Lung (tissue), 12 donors: ENCODE data around the gene LRRC8E. TPM values are rescaled to one million over a fixed set of nuclear protein-coding genes. Genes with fewer than 3 reads are reported as not detected.
"Not testable (repeated sequence)": the region's sequence is repeated elsewhere in the genome, so short reads cannot be mapped to it uniquely, and the experiment has no call there.

Experiments
- ATAC-seq: fragments of 200-7000 bp; cut with Tn5 transposase; one replicate; pipeline ENCODE4 v1.9.1; 2020; ENCODE audit warnings: moderate number of reproducible peaks; ENCODE audit not compliant: insufficient read depth, low FRiP score
- DNase-seq, 3 donors: peaks; one replicate each; pipeline ENCODE4 v3.0.0-alpha.2; 2013 to 2017
- H3K27ac ChIP-seq, 2 donors: one replicate each; pipeline ENCODE4 v1.5.1; 2013; ENCODE audit warnings: mild to moderate bottlenecking in 2 of 2, moderate library complexity in 2 of 2, control low read depth in 1 of 2, inconsistent platforms in 1 of 2, low read depth in 1 of 2, low read length in 1 of 2
- H3K27me3 ChIP-seq, 3 donors: one replicate each; pipeline ENCODE4 v1.5.1; 2013; ENCODE audit warnings: low read length in 2 of 3; ENCODE audit not compliant: control insufficient read depth in 3 of 3, insufficient read depth in 3 of 3
- H3K36me3 ChIP-seq, 4 donors: one replicate each; pipeline ENCODE4 v1.5.1; 2013; ENCODE audit warnings: low read length in 4 of 4, mild to moderate bottlenecking in 1 of 4, moderate library complexity in 1 of 4; ENCODE audit not compliant: control insufficient read depth in 4 of 4, insufficient read depth in 4 of 4
- H3K4me1 ChIP-seq, 5 donors: one replicate each; pipeline ENCODE4 v1.5.1; 2013; ENCODE audit warnings: low read length in 5 of 5, mild to moderate bottlenecking in 2 of 5, moderate library complexity in 1 of 5; ENCODE audit not compliant: control insufficient read depth in 5 of 5, insufficient read depth in 5 of 5
- H3K4me3 ChIP-seq: one replicate; pipeline ENCODE4 v1.5.1; 2013; ENCODE audit warnings: mild to moderate bottlenecking, control low read depth, moderate library complexity
- H3K9ac ChIP-seq, 2 donors: one replicate each; pipeline ENCODE4 v1.5.1; 2013; ENCODE audit warnings: low read length in 2 of 2, control low read depth in 1 of 2; ENCODE audit not compliant: insufficient read depth in 1 of 2
- H3K9me3 ChIP-seq, 4 donors: one replicate each; pipeline ENCODE4 v1.5.1; 2013; ENCODE audit warnings: low read length in 3 of 4, mild to moderate bottlenecking in 1 of 4, moderate library complexity in 1 of 4; ENCODE audit not compliant: control insufficient read depth in 4 of 4, insufficient read depth in 3 of 4
- CTCF ChIP-seq: IDR thresholded peaks from 2 replicates; pipeline ENCODE4 v1.5.1; 2012; ENCODE audit warnings: mild to moderate bottlenecking; ENCODE audit errors: control extremely low read depth, extremely low read depth
- WGBS, 2 donors: extraction: QIAGEN DNeasy Blood & Tissue Kit; methylation state at CpG; one replicate each; pipeline ENCODE4 v1.1.7; 2013; 5-methylcytosine and 5-hydroxymethylcytosine counted together
- polyA plus RNA-seq, 2 donors: library from polyadenylated mRNA; stranded (reverse); fragments of 200-250 nt; gene quantifications; one replicate each; pipeline ENCODE4 v1.2.1, GENCODE V29; 2013
- total RNA-seq, 2 donors: library from RNA; depleted of rRNA in 1 of 2; stranded (reverse); fragments of >200 nt in 1 of 2; gene quantifications; one replicate each; pipeline ENCODE4 v1.2.1, GENCODE V29; 2014 to 2021
- donor health status: control.
- donor health status: control.
- donor health status: Bipolar disorder and iron deficiency.
- donor health status: healthy.
- donor health status: DM: yes; HTN: yes; CAD: no.

LRRC8E gene
- total and polyA plus RNA-seq, 4 donors, result 3.7 to 8.6 (median 5.3) TPM

- Histone ChIP-seq H3K9ac (no peak overlapping the region), H3K9me3 (peaks cover 0 to 12% (median 0%) of the 10 kb centered on the region in 4 donors), H3K36me3 (peaks cover 0 to 18% (median 3%) of the 10 kb centered on the region in 4 donors), H3K4me1 (peaks cover 0 to 30% (median 7%) of the 10 kb centered on the region in 5 donors), H3K27ac (no peak overlapping the region), H3K27me3 (peaks cover 0 to 44% (median 28%) of the 10 kb centered on the region in 3 donors), H3K4me3 (no peak overlapping the region)
- DNase-seq (peak in 1 of 3 donors; percentile 30), ATAC-seq (no peak)
- 1% methylated on average over 79 to 104 of the region's 104 CpGs for WGBS, 2 donors
- TF ChIP-seq CTCF, result no peak
These were observed 28.0 kb downstream of the LRRC8E start for GRCh38 chr19:7916103-7916954.

- peaks cover 0 to 33% (median 12%) of the 10 kb centered on the region in 5 donors for H3K4me1 ChIP-seq
- DNase-seq, result no peak
- H3K4me3 ChIP-seq, result no peak overlapping the region
- H3K27me3 ChIP-seq, result peaks cover 0 to 44% (median 28%) of the 10 kb centered on the region in 3 donors
- H3K36me3 ChIP-seq, result peaks cover 2 to 13% (median 4%) of the 10 kb centered on the region in 4 donors
- peak overlapping the region in 1 of 2 donors; percentile 47 for H3K27ac ChIP-seq
- no peak for ATAC-seq
- H3K9me3 ChIP-seq, result peaks cover 0 to 12% (median 0%) of the 10 kb centered on the region in 4 donors
- no peak overlapping the region for H3K9ac ChIP-seq
- 7 to 8% methylated on average over 12 of the region's 12 CpGs for WGBS, 2 donors
- TF ChIP-seq CTCF, result no peak
These were observed 28.6 kb downstream of the LRRC8E start for GRCh38 chr19:7916955-7917266.

- H3K27ac ChIP-seq, result peak overlapping the region in 1 of 2 donors; percentile 47
- no peak for ATAC-seq
- peaks cover 0 to 9% (median 0%) of the 10 kb centered on the region in 4 donors for H3K9me3 ChIP-seq
- no peak overlapping the region for H3K9ac ChIP-seq
- H3K27me3 ChIP-seq, result peaks cover 0 to 44% (median 28%) of the 10 kb centered on the region in 3 donors
- peaks cover 0 to 33% (median 12%) of the 10 kb centered on the region in 5 donors for H3K4me1 ChIP-seq
- no peak for TF ChIP-seq CTCF
- 1 to 2% methylated on average over 59 to 71 of the region's 71 CpGs for WGBS, 2 donors
- DNase-seq, result peak; percentile 52 to 70 (median 60)
- peaks cover 0 to 14% (median 6%) of the 10 kb centered on the region in 4 donors for H3K36me3 ChIP-seq
- H3K4me3 ChIP-seq, result no peak overlapping the region
These were observed 29.2 kb downstream of the LRRC8E start for GRCh38 chr19:7917267-7918061.

- H3K27me3 ChIP-seq, result peaks cover 0 to 44% (median 28%) of the 10 kb centered on the region in 3 donors
- peaks cover 0 to 33% (median 12%) of the 10 kb centered on the region in 5 donors for H3K4me1 ChIP-seq
These were observed 29.8 kb downstream of the LRRC8E start for GRCh38 chr19:7918062-7918614.

More at GRCh38 chr19:7918062-7918614, 29.8 kb downstream of the LRRC8E start:
- not testable (repeated sequence) for H3K9ac ChIP-seq, ATAC-seq, H3K4me3 ChIP-seq, DNase-seq, H3K9me3 ChIP-seq
- Histone ChIP-seq H3K36me3 (peaks cover 0 to 15% (median 8%) of the 10 kb centered on the region in 4 donors), H3K27ac (peak overlapping the region in 1 of 2 donors; percentile 47)
- 27 to 29% methylated on average over 27 to 29 of the region's 29 CpGs for WGBS, 2 donors
